MV-4-11 (cell line): ENCODE data around the gene DAPP1.

Experiments used
- DNase-seq: peaks from one replicate; lab custom pipeline; 2025; lab: John Stamatoyannopoulos, UW

The DAPP1 gene

GRCh38 chr4:99915449-99915848, 98.8 kb downstream of the DAPP1 start:
- no peak for DNase-seq

- no peak for DNase-seq
Measured at GRCh38 chr4:99917575-99917974, 100.9 kb downstream of the DAPP1 start.

- no peak for DNase-seq
Measured at GRCh38 chr4:99918656-99919055, 102.0 kb downstream of the DAPP1 start.
